Measurements from ENCODE around the gene CARHSP1. TPM values are rescaled to one million over a fixed set of nuclear protein-coding genes. Genes with fewer than 3 reads are reported as not detected.
A peak's percentile ranks its signal among the peaks of the same experiment; 100 is the strongest.

The CARHSP1 gene
- total and polyA plus RNA-seq, 9 of the 15 experiments (the other 6 are each of a cell fraction or from before 2014, with no cell fraction given): 5.8 to 114 (median 41.1) TPM

- TF ChIP-seq EGR1 (conservative IDR thresholded peaks at IDR 0.05): peak; percentile 52; the same call in 1 of the 2 replicates
- TF ChIP-seq ZNF511 (CRISPR knock-in tag; IDR thresholded peaks at IDR 0.05): no peak
- TF ChIP-seq POLR2G (IDR thresholded peaks at IDR 0.05; ENCODE audit: low read depth, low read length): peak; percentile 60
- TF ChIP-seq SMC3 (conservative IDR thresholded peaks at IDR 0.05; ENCODE audit: insufficient read depth, low read depth, low read length): 0 out of 2 replicates have a peak, but pooled peaks have one; percentile 19
- no peak for TF ChIP-seq BDP1 (IDR thresholded peaks at IDR 0.05; ENCODE audit: insufficient read depth, insufficient read length)
- peak; percentile 20; the same call in 1 of the 2 replicates for TF ChIP-seq MAX (CRISPR knock-in tag; IDR thresholded peaks at IDR 0.05)
- TF ChIP-seq CTCF (IDR thresholded peaks at IDR 0.05 in 2 of 3, conservative IDR thresholded peaks at IDR 0.05 in 1 of 3; ENCODE audit: insufficient read depth in 2 of 3, low read depth in 1 of 3, low read length in 3 of 3): peak; percentile 33 to 63 (median 37); a peak in 4 of 6 replicates
- TF ChIP-seq TFAP4 (CRISPR knock-in tag; IDR thresholded peaks at IDR 0.05; ENCODE audit: borderline replicate concordance): peak; percentile 80
- no peak for TF ChIP-seq RBM22 (IDR thresholded peaks at IDR 0.05; ENCODE audit: low read depth, low read length, poor library complexity, severe bottlenecking)
- TF ChIP-seq KDM1A (IDR thresholded peaks at IDR 0.05): peak in 1 of 2 experiments; percentile 46; a peak in 1 of 4 replicates
- peak in 1 of 2 experiments; percentile 42; a peak in 2 of 4 replicates for TF ChIP-seq MNT (conservative IDR thresholded peaks at IDR 0.05)
- TF ChIP-seq ARID3B (CRISPR knock-in tag; IDR thresholded peaks at IDR 0.05; ENCODE audit: borderline replicate concordance): no peak
- no peak for TF ChIP-seq ZNF583 (CRISPR knock-in tag; IDR thresholded peaks at IDR 0.05)
- TF ChIP-seq RBFOX2 (IDR thresholded peaks at IDR 0.05; ENCODE audit: low read depth, low read length): peak; percentile 53
- TF ChIP-seq NFYB (IDR thresholded peaks at IDR 0.05; ENCODE audit: extremely low read depth, insufficient read length): no peak
- TF ChIP-seq YY1 (IDR thresholded peaks at IDR 0.05; ENCODE audit: borderline replicate concordance in 1 of 3, control insufficient read depth in 1 of 3, extremely low read depth in 1 of 3, insufficient read depth in 3 of 3, insufficient read length in 1 of 3, insufficient replicate concordance in 2 of 3, low read depth in 1 of 3, low read length in 2 of 3): peak in 1 of 3 experiments; percentile 26
These were observed 5.0 kb downstream of the CARHSP1 start (continued) for GRCh38 chr16:8863594-8864424.

Measured in K562 (cell line).